Muscle of leg (tissue), 11 donors: Measurements from ENCODE around the gene NRROS. TPM values are rescaled to one million over a fixed set of nuclear protein-coding genes. Genes with fewer than 3 reads are reported as not detected.
A peak's percentile ranks its signal among the peaks of the same experiment; 100 is the strongest.
"Not testable (repeated sequence)": the region's sequence is repeated elsewhere in the genome, so short reads cannot be mapped to it uniquely, and the experiment has no call there.

Experiments
- DNase-seq: peaks from one replicate; pipeline ENCODE4 v3.0.0; 2013
- H3K27ac ChIP-seq: one replicate; pipeline ENCODE4 v1.5.1; 2013; ENCODE audit warnings: mild to moderate bottlenecking, low read length, control low read depth
- H3K27me3 ChIP-seq: one replicate; pipeline ENCODE4 v1.6.1; 2013; ENCODE audit warnings: low read length; ENCODE audit not compliant: control insufficient read depth, insufficient read depth
- H3K36me3 ChIP-seq: one replicate; pipeline ENCODE4 v1.6.1; 2013; ENCODE audit warnings: low read length; ENCODE audit not compliant: control insufficient read depth, insufficient read depth
- H3K4me1 ChIP-seq: one replicate; pipeline ENCODE4 v1.6.1; 2013; ENCODE audit warnings: low read length; ENCODE audit not compliant: control insufficient read depth, insufficient read depth
- H3K4me3 ChIP-seq: one replicate; pipeline ENCODE4 v1.5.1; 2013; ENCODE audit warnings: low read length, control low read depth
- H3K9me3 ChIP-seq: replicated peaks from 2 replicates; pipeline ENCODE4 v1.6.1; 2013; ENCODE audit warnings: low read depth, low read length; ENCODE audit not compliant: control insufficient read depth
- WGBS: methylation state at CpG from one replicate; pipeline ENCODE4 v1.1.5; 2013; ENCODE audit warnings: missing lambda C conversion rate; ENCODE audit not compliant: insufficient coverage; 5-methylcytosine and 5-hydroxymethylcytosine counted together
- polyA plus RNA-seq, 8 donors: library from polyadenylated mRNA; unstranded; fragments of 120-200 nt; gene quantifications; one replicate each; pipeline versions ENCODE4 v1.2.1 to v1.2.3, GENCODE V29; 2013; ENCODE audit warnings: inconsistent platforms in 1 of 8, low replicate concordance in 1 of 8; ENCODE audit not compliant: insufficient read length in 8 of 8, insufficient read depth in 1 of 8
- total RNA-seq: library from RNA; stranded (reverse); fragments of 120-200 nt; gene quantifications from one replicate; pipeline ENCODE4 v1.2.4, GENCODE V29; 2013

The NRROS gene
- total and polyA plus RNA-seq, 9 donors: 2.8 to 6.1 (median 5.1) TPM

DNA sequence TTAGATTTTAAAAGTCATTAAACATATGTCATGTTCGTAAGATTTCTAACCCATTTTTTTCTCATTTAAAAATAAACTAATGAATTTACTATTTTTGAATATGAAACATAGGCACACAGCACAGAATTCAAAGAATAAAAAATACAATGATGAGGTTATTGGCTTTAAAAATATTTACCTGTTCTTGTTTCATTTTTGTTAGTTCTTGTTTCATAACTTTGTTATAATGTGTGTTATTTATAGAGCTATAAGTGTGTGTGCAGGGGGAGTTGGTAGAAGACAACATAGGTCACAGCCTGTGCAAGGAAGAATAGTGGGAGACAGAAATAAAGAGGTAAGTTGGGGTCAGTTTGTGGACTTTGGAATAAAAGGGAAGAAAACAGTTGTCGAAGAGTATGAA lies 30.8 kb upstream of the NRROS start:
- H3K4me1 ChIP-seq: peaks cover 2% of the 10 kb centered on the region
- peaks cover 2% of the 10 kb centered on the region for H3K9me3 ChIP-seq
- no CpG with 5 or more reads among the region's 2 CpGs for WGBS
- DNase-seq: no peak
- H3K4me3 ChIP-seq: no peak overlapping the region
- H3K27me3 ChIP-seq: no peaks in the 10 kb centered on the region
- no peaks in the 10 kb centered on the region for H3K36me3 ChIP-seq
- H3K27ac ChIP-seq: no peak overlapping the region

DNA sequence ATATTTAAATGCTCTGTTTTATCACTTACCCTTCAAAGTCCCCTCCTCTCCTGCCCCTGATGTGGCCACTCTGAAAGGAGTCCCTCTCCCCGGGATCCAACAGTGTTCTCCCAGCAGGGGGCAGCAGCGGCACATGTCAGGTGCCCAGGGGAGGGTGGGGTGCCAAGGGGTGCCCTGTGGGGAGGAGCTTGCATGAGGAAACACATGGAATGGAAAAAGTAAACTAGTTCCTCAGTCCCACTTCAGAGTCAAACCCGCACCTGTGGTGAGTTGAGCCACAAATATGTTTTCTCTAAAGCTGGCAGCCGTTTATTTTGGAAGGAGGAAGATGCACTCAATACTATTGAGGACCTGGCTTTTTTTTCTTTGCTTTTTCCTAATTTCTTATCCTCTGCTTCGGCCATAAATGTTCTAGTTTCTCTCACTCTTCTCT lies 30.1 kb upstream of the NRROS start:
- no peaks in the 10 kb centered on the region for H3K27me3 ChIP-seq
- H3K4me1 ChIP-seq: no peaks in the 10 kb centered on the region
- peak overlapping the region; percentile 42 for H3K27ac ChIP-seq
- no peaks in the 10 kb centered on the region for H3K36me3 ChIP-seq
- peak; percentile 80 for DNase-seq
- H3K4me3 ChIP-seq: no peak overlapping the region
- peaks cover 2% of the 10 kb centered on the region for H3K9me3 ChIP-seq
- WGBS: no CpG with 5 or more reads among the region's 5 CpGs

DNA sequence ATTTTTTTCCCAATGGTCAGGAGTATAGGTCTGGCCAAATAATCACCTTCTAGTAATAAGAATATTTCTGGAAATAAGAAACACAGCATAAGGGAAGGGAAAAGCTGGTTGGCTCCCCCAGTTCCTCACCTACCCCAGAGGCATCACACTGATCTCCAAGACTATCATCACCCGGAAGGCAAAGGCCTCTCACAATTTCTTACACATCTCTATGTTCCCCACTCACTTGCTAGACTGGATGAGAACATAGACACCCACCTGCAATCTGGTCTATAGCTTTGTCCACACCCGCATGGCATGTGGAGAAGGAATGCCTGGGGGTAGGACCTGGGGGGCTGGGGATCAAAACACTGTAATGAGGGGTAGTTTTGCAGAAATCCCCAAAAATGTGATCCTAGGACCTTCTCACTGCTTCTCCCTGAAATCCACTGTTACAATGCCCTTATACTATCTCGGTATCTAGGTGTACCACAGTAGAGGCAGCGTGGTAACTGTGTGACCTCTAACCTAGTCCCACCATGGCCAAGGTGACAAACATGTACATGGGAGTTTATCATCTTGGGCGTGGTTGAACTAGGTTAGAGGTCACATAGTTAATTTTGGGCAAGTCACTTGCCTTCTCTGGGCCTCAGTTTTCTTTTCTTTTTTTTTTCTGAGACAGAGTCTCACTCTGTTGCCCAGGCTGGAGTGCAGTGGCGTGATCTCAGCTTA lies 29.5 kb upstream of the NRROS start:
- DNase-seq: no peak
- H3K4me3 ChIP-seq: no peak overlapping the region
- H3K36me3 ChIP-seq: no peaks in the 10 kb centered on the region
- WGBS: no CpG with 5 or more reads among the region's 6 CpGs
- no peaks in the 10 kb centered on the region for H3K27me3 ChIP-seq
- peaks cover 2% of the 10 kb centered on the region for H3K9me3 ChIP-seq
- H3K27ac ChIP-seq: peak overlapping the region; percentile 42
- no peaks in the 10 kb centered on the region for H3K4me1 ChIP-seq

DNA sequence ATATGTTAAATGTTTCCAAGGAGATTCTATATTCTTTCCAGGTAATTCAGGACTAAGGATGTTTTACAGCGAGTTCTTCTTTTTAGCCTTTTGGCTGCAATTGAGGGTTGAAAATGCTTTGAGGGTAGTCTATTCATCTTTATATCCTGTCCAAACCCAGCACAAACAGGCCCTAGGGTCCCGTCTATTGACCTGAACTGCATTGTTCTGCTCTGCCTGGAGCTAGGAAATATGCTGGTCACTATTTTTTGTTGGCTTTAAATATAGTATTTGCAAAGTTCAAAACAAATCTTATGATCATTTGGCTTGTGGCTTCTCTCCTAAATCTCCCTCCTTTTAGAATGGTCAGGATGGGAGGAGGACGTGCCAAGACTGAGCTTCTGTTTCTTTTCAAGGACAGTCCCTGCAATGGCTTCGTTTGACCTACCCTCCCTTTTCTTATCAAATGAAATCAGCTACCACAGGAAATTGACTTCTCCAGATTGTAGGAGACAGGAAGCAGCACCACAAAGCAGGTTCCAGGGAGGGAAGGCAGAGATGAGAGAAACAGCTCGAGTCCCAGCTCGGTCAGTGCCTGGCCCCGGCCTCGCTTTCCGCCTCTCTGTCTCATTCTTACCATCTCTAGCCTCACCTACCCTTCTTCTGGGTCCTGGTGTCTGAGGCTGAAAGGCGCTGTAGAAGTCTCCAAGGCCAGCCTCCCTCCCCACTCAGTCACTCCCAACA lies 27.6 kb upstream of the NRROS start:
- Histone ChIP-seq H3K9me3 (peaks cover 2% of the 10 kb centered on the region), H3K4me3 (no peak overlapping the region), H3K36me3 (no peaks in the 10 kb centered on the region), H3K4me1 (no peaks in the 10 kb centered on the region), H3K27ac (peak overlapping the region; percentile 70), H3K27me3 (no peaks in the 10 kb centered on the region)
- DNase-seq: no peak
- WGBS: 74% methylated on average over 5 of the region's 10 CpGs

DNA sequence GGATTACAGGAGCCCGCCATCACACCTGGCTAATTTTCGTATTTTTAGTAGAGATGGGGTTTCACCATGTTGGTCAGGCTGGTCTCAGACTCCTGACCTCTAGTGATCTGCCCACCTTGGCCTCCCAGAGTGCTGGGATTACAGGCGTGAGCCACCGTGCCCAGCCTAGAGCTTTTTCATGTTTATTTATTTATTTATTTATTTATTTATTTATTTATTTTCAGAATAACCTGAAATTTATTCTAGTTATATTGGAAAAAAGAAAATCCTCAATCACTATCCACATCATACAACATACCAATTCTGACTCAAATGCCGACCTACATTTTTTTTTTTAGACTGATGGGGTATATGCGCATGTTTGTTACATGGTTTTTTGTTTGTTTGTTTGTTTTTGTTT lies 24.3 kb upstream of the NRROS start:
- H3K9me3 ChIP-seq, H3K4me3 ChIP-seq, H3K27ac ChIP-seq, H3K4me1 ChIP-seq, DNase-seq, H3K27me3 ChIP-seq, H3K36me3 ChIP-seq: not testable (repeated sequence)
- no CpG with 5 or more reads among the region's 6 CpGs for WGBS

DNA sequence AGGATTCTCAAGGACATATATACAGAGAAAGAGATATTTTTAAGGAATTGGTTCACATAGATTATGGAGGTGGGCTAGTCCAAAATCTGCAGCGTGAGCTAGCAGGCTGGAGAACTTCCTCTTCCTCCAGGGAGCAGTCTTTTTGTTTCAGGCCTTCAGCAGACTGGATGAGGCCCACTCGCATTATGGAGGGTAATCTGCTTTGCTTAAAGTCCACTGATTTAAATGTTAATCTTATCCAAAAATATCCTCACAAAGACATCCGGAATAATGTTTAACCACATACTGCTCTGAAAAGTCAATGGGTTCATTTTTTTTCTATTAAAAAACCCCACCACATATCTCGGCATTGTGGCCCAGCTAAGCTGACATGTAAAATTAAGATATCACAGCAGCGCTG lies 22.2 kb upstream of the NRROS start:
- no peaks in the 10 kb centered on the region for H3K36me3 ChIP-seq
- no peak overlapping the region for H3K4me3 ChIP-seq
- WGBS: 60% methylated on average over 1 of the region's 5 CpGs
- peaks cover 4% of the 10 kb centered on the region for H3K4me1 ChIP-seq
- no peaks in the 10 kb centered on the region for H3K9me3 ChIP-seq
- H3K27me3 ChIP-seq: no peaks in the 10 kb centered on the region
- no peak overlapping the region for H3K27ac ChIP-seq
- DNase-seq: no peak

DNA sequence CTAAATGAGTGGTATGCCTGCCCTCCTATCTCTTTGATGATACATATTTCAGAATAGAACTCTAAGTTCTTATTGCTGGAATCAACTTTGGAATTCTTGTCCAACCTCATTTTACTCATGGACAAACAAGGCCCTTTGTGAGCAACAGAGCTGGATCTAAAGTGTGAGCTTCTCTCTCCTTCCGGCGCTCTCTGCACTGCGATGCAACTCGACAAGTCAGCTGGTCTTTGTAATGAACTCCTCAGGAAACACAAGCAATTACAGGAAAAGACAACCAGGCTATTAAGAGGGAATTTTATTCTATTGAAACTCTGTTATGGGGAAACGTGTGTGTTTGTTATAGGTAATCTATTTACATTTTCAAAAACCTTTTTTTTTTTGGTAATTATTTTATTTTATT lies 20.3 kb upstream of the NRROS start:
- no peaks in the 10 kb centered on the region for H3K9me3 ChIP-seq
- H3K36me3 ChIP-seq: no peaks in the 10 kb centered on the region
- no peak overlapping the region for H3K4me3 ChIP-seq
- peak; percentile 42 for DNase-seq
- peak overlapping the region; percentile 49 for H3K27ac ChIP-seq
- H3K27me3 ChIP-seq: no peaks in the 10 kb centered on the region
- WGBS: no CpG with 5 or more reads among the region's 5 CpGs
- peaks cover 4% of the 10 kb centered on the region for H3K4me1 ChIP-seq

DNA sequence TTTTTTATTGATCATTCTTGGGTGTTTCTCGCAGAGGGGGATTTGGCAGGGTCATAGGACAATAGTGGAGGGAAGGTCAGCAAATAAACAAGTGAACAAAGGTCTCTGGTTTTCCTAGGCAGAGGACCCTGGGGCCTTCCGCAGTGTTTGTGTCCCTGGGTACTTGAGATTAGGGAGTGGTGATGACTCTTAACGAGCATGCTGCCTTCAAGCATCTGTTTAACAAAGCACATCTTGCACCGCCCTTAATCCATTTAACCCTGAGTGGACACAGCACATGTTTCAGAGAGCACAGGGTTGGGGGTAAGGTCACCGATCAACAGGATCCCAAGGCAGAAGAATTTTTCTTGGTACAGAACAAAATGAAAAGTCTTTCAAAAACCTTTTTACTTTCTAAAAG lies 19.9 kb upstream of the NRROS start:
- H3K4me1 ChIP-seq, DNase-seq, H3K9me3 ChIP-seq, H3K27me3 ChIP-seq, H3K36me3 ChIP-seq, H3K4me3 ChIP-seq: not testable (repeated sequence)
- peak overlapping the region; percentile 49 for H3K27ac ChIP-seq
- no CpG with 5 or more reads among the region's 5 CpGs for WGBS

DNA sequence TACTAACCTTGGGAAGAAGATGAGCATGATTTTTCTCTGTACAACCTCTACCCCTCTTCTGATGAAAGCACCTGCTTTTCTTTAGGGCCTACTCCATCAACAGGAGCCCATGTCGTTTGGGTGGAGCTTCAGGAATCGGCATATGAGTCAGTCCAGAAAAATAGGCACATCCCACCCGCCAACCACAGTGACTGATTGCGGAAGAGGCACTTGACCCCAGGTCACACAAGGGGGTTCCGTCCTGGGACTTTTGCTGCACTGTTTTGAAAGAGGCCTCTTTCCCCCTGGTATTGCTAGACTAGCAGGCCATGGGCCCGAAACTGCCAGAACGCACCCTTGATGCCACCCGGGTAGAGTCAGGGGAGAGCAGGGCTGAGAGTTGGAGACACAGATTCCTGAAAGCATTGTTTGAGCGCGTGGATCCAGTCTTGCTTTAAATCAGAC lies 19.3 kb upstream of the NRROS start:
- H3K36me3 ChIP-seq: no peaks in the 10 kb centered on the region
- DNase-seq: no peak
- no peaks in the 10 kb centered on the region for H3K9me3 ChIP-seq
- H3K4me1 ChIP-seq: peaks cover 4% of the 10 kb centered on the region
- no peaks in the 10 kb centered on the region for H3K27me3 ChIP-seq
- H3K27ac ChIP-seq: peak overlapping the region; percentile 49
- H3K4me3 ChIP-seq: no peak overlapping the region
- WGBS: 50% methylated on average over 2 of the region's 10 CpGs

DNA sequence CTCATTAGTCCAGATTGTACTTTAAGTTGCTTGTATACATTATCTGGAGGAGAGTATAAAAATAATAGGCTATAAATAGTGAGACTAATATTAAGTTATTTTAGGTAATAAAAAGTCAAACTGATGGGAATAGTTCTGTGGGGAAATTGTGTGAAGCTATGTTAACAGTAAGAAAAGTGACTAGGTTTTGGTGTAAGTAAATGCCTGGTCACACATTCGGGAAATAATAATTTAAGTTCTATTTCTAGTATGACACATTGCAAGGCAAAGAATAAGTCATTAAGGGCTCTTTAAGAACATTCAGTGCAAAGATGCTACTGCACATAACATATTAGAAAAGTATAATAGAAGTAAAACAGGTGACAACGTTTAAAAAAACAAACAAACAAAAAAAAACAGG lies 18.8 kb upstream of the NRROS start:
- Histone ChIP-seq H3K4me3 (no peak overlapping the region), H3K4me1 (peaks cover 4% of the 10 kb centered on the region), H3K9me3 (no peaks in the 10 kb centered on the region), H3K36me3 (no peaks in the 10 kb centered on the region), H3K27ac (peak overlapping the region; percentile 49), H3K27me3 (no peaks in the 10 kb centered on the region)
- no peak for DNase-seq
- WGBS: no CpG with 5 or more reads among the region's 2 CpGs
